ENCODE measurements around the gene PDCD2.
"Not testable (repeated sequence)": the region's sequence is repeated elsewhere in the genome, so short reads cannot be mapped to it uniquely, and the experiment has no call there.

DNA sequence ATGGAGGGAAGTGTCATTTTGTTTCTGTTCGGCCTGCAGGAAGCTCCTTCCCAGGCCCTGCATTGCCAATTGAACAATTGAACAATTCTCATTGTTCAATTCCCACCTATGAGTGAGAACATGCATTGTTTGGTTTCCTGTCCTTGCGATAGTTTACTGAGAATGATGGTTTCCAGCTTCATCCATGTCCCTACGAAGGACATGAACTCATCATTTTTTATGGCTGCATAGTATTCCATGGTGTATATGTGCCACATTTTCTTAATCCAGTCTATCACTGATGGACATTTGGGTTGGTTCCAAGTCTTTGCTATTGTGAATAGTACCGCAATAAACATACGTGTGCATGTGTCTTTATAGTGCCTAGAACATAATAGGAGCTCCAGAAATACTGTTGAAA lies 56.4 kb downstream of the PDCD2 start:
- TF ChIP-seq, protein P1, sequence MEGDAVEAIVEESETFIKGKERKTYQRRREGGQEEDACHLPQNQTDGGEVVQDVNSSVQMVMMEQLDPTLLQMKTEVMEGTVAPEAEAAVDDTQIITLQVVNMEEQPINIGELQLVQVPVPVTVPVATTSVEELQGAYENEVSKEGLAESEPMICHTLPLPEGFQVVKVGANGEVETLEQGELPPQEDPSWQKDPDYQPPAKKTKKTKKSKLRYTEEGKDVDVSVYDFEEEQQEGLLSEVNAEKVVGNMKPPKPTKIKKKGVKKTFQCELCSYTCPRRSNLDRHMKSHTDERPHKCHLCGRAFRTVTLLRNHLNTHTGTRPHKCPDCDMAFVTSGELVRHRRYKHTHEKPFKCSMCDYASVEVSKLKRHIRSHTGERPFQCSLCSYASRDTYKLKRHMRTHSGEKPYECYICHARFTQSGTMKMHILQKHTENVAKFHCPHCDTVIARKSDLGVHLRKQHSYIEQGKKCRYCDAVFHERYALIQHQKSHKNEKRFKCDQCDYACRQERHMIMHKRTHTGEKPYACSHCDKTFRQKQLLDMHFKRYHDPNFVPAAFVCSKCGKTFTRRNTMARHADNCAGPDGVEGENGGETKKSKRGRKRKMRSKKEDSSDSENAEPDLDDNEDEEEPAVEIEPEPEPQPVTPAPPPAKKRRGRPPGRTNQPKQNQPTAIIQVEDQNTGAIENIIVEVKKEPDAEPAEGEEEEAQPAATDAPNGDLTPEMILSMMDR (IDR thresholded peaks at IDR 0.05; ENCODE audit: low read depth, low read length, poor library complexity, severe bottlenecking), result not testable (repeated sequence)
- not testable (repeated sequence) for TF ChIP-seq EZH2phosphoT487 (IDR thresholded peaks at IDR 0.05; ENCODE audit: borderline replicate concordance, low read length)

All from DOHH2 (cell line).